Prostate gland (tissue), 2 donors: Measurements from ENCODE around the gene SMPD3. TPM values are rescaled to one million over a fixed set of nuclear protein-coding genes. Genes with fewer than 3 reads are reported as not detected.

Source experiments
- DNase-seq: peaks from one replicate; pipeline ENCODE4 v3.0.0-alpha.2; 2019; ENCODE audit warnings: low spot score
- H3K27ac ChIP-seq, 2 donors: fragments of 200-600 bp; sonication (generic); 2 replicates each; pipeline ENCODE4 v1.5.1; 2017 to 2019
- H3K27me3 ChIP-seq: fragments of 200-600 bp; sonication (generic); replicated peaks from 2 replicates; pipeline ENCODE4 v1.5.1; 2019; ENCODE audit not compliant: insufficient read depth
- H3K36me3 ChIP-seq, 2 donors: fragments of 200-600 bp; sonication (generic); 1 replicate in 1 of 2; 2 replicates in 1 of 2; pipeline versions ENCODE4 v1.5.1 to v1.8.1; 2017 to 2019
- H3K4me1 ChIP-seq: fragments of 200-600 bp; sonication (generic); replicated peaks from 2 replicates; pipeline ENCODE4 v1.5.1; 2019
- H3K4me3 ChIP-seq, 2 donors: fragments of 200-600 bp; sonication (generic); 2 replicates each; pipeline ENCODE4 v1.5.1; 2017 to 2019
- H3K9me3 ChIP-seq: fragments of 200-600 bp; sonication (generic); 2 replicates; pipeline ENCODE4 v1.5.1; 2017
- CTCF ChIP-seq, 4 experiments: fragments of 200-600 bp in 2 of 4; fragments of 450-650 bp in 2 of 4; sonication (generic) in 2 of 4; IDR thresholded peaks; 1 replicate in 3 of 4; 2 replicates in 1 of 4; pipeline ENCODE4 v1.5.1; 2016 to 2019; ENCODE audit warnings: antibody characterized with exemption in 4 of 4, mild to moderate bottlenecking in 2 of 4, moderate library complexity in 2 of 4
- POLR2A ChIP-seq: fragments of 450-650 bp; IDR thresholded peaks from one replicate; pipeline ENCODE4 v1.6.1; 2016; ENCODE audit warnings: antibody characterized with exemption, mild to moderate bottlenecking
- POLR2AphosphoS5 ChIP-seq: sonication (generic); formaldehyde crosslinking; IDR thresholded peaks from one replicate; pipeline ENCODE4 v1.6.1; 2017; ENCODE audit warnings: antibody characterized with exemption
- WGBS: methylation state at CpG from one replicate; pipeline ENCODE4 v1.1.5; 2018; 5-methylcytosine and 5-hydroxymethylcytosine counted together
- intact Hi-C: fragments of 100-400 bp; cut with DNase I; formaldehyde crosslinking; loops from one replicate; pipeline ENCODE4 v1.14.2; 2022
- total RNA-seq, 2 donors: library from RNA; depleted of rRNA; stranded (reverse); fragments of >200 nt; gene quantifications; one replicate each; pipeline ENCODE4 v1.1.0, GENCODE V29; 2016

SMPD3 gene
- total RNA-seq, 2 donors from 2014 or later = 4.7 to 27.8 TPM

- no peak overlapping the region for H3K27ac ChIP-seq
Measured at GRCh38 chr16:68348639-68349445, 99.5 kb downstream of the SMPD3 start.

GRCh38 chr16:68347605-68348004, 100.7 kb downstream of the SMPD3 start:
- WGBS = 76% methylated on average over 4 of the region's 4 CpGs
- TF ChIP-seq POLR2AphosphoS5 (no peak), CTCF (IDR thresholded peaks at IDR 0.05) (no peak), POLR2A (no peak)
- H3K27me3 ChIP-seq = no peaks in the 10 kb centered on the region
- no peak overlapping the region for H3K4me3 ChIP-seq
- DNase-seq = no peak
- H3K4me1 ChIP-seq = no peaks in the 10 kb centered on the region
- intact Hi-C loops = no loop called here
- no peaks in the 10 kb centered on the region for H3K9me3 ChIP-seq
- H3K36me3 ChIP-seq = peaks cover 4 to 5% of the 10 kb centered on the region in 2 donors
- no peak overlapping the region for H3K27ac ChIP-seq

More at GRCh38 chr16:68348639-68349445, 99.5 kb downstream of the SMPD3 start:
- 89% methylated on average over 27 of the region's 27 CpGs for WGBS
- no peaks in the 10 kb centered on the region for H3K4me1 ChIP-seq
- H3K36me3 ChIP-seq = peaks cover 4 to 10% of the 10 kb centered on the region in 2 donors
- no peak for DNase-seq
- no peak for TF ChIP-seq POLR2AphosphoS5
- TF ChIP-seq POLR2A = no peak
- TF ChIP-seq CTCF (IDR thresholded peaks at IDR 0.05) = no peak
- intact Hi-C loops = no loop called here
- no peak overlapping the region for H3K4me3 ChIP-seq
- H3K9me3 ChIP-seq = no peaks in the 10 kb centered on the region
- no peaks in the 10 kb centered on the region for H3K27me3 ChIP-seq

GRCh38 chr16:68346892-68347480, 101.3 kb downstream of the SMPD3 start:
- Histone ChIP-seq H3K4me3 (no peak overlapping the region), H3K4me1 (no peaks in the 10 kb centered on the region), H3K27ac (no peak overlapping the region), H3K36me3 (peaks cover under 1 to 4% of the 10 kb centered on the region in 2 donors), H3K27me3 (no peaks in the 10 kb centered on the region), H3K9me3 (no peaks in the 10 kb centered on the region)
- intact Hi-C loops = no loop called here
- WGBS = 83% methylated on average over 12 of the region's 12 CpGs
- no peak for DNase-seq
- TF ChIP-seq CTCF (IDR thresholded peaks at IDR 0.05) = no peak
- no peak for TF ChIP-seq POLR2AphosphoS5
- no peak for TF ChIP-seq POLR2A

GRCh38 chr16:68345958-68346635, 102.2 kb downstream of the SMPD3 start:
- Histone ChIP-seq H3K27ac (no peak overlapping the region), H3K27me3 (no peaks in the 10 kb centered on the region), H3K4me1 (no peaks in the 10 kb centered on the region), H3K36me3 (peaks cover 0 to 4% of the 10 kb centered on the region in 2 donors), H3K9me3 (no peaks in the 10 kb centered on the region), H3K4me3 (no peak overlapping the region)
- intact Hi-C loops = no loop called here
- DNase-seq = no peak
- WGBS = 93% methylated on average over 16 of the region's 16 CpGs
- TF ChIP-seq POLR2AphosphoS5 (no peak), CTCF (IDR thresholded peaks at IDR 0.05) (no peak), POLR2A (no peak)
